Measurements from ENCODE around the gene HINT3. TPM values are rescaled to one million over a fixed set of nuclear protein-coding genes. Genes with fewer than 3 reads are reported as not detected.

Gene HINT3
- polyA plus RNA-seq, 1 donor (not counting 4 experiments of a cell fraction or from before 2014, with no cell fraction given) = 3.9 TPM

DNA sequence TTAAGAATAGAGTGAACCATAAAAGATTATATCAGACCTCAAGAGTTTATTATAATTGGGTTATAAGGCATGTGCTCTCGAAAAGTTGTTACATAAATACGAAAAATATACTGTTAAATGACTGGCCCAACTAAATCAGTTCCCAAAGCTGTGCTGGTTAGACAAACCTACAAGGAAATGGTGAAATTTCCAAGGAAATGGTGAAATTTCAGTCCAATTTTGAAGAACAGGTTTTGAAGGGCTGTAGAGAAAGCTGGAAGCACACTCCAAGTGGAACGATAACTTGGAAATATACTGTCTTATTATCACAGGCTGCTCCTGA is 29.4 kb downstream of the HINT3 start:
- dilution Hi-C loops (cut with MboI; ENCODE audit: extremely low pct_ligation_motif_present, low sequenced_read_pairs) = no loop called here
- Histone ChIP-seq H4K20me1 (ENCODE audit: control insufficient read depth, extremely low read depth, insufficient read depth, low read length) (no peaks in the 10 kb centered on the region), H3K4me1 (ENCODE audit: control insufficient read depth, extremely low read depth, insufficient read depth, low read length) (peaks cover 24% of the 10 kb centered on the region), H3K9me3 (ENCODE audit: control insufficient read depth, low read depth, low read length) (no peaks in the 10 kb centered on the region), H3K9me1 (ENCODE audit: control insufficient read depth, extremely low read depth, insufficient read depth, low read length) (peaks cover 2% of the 10 kb centered on the region), H3K79me2 (ENCODE audit: control insufficient read depth, insufficient read depth, low read length) (peaks cover 44% of the 10 kb centered on the region), H3K4me3 (ENCODE audit: control insufficient read depth in 2 of 3, extremely low read depth in 1 of 3, insufficient read depth in 2 of 3, low read depth in 1 of 3, low read length in 3 of 3) (peak overlapping the region; percentile 74 to 98 (median 98)), H2AFZ (ENCODE audit: control insufficient read depth, low read length) (peak overlapping the region; percentile 100), H3K9ac (ENCODE audit: control insufficient read depth, extremely low read depth, insufficient read depth, low read length) (peak overlapping the region; percentile 96), H3K36me3 (ENCODE audit: control insufficient read depth in 2 of 2, extremely low read depth in 1 of 2, insufficient read depth in 2 of 2, low read length in 2 of 2) (no peaks in the 10 kb centered on the region), H3K27ac (ENCODE audit: control insufficient read depth, insufficient read depth, low read length) (peak overlapping the region; percentile 95), H3K27me3 (ENCODE audit: control insufficient read depth, extremely low read depth, insufficient read depth, low read length) (no peaks in the 10 kb centered on the region), H3K4me2 (ENCODE audit: control insufficient read depth, extremely low read depth, insufficient read depth, low read depth, low read length) (peak overlapping the region; percentile 88)
- no peak for TF ChIP-seq EZH2 (IDR thresholded peaks at IDR 0.05; ENCODE audit: low read length)
- TF ChIP-seq, protein P1, sequence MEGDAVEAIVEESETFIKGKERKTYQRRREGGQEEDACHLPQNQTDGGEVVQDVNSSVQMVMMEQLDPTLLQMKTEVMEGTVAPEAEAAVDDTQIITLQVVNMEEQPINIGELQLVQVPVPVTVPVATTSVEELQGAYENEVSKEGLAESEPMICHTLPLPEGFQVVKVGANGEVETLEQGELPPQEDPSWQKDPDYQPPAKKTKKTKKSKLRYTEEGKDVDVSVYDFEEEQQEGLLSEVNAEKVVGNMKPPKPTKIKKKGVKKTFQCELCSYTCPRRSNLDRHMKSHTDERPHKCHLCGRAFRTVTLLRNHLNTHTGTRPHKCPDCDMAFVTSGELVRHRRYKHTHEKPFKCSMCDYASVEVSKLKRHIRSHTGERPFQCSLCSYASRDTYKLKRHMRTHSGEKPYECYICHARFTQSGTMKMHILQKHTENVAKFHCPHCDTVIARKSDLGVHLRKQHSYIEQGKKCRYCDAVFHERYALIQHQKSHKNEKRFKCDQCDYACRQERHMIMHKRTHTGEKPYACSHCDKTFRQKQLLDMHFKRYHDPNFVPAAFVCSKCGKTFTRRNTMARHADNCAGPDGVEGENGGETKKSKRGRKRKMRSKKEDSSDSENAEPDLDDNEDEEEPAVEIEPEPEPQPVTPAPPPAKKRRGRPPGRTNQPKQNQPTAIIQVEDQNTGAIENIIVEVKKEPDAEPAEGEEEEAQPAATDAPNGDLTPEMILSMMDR (optimal IDR thresholded peaks at IDR 0.05 in 1 of 3, IDR thresholded peaks at IDR 0.05 in 1 of 3, conservative IDR thresholded peaks at IDR 0.05 in 1 of 3; ENCODE audit: extremely low read depth in 1 of 3, insufficient read depth in 2 of 3, low read length in 3 of 3) = no peak
- DNase-seq (ENCODE audit: low read depth, low spot score) (no peak), FAIRE-seq (no peak)

DNA sequence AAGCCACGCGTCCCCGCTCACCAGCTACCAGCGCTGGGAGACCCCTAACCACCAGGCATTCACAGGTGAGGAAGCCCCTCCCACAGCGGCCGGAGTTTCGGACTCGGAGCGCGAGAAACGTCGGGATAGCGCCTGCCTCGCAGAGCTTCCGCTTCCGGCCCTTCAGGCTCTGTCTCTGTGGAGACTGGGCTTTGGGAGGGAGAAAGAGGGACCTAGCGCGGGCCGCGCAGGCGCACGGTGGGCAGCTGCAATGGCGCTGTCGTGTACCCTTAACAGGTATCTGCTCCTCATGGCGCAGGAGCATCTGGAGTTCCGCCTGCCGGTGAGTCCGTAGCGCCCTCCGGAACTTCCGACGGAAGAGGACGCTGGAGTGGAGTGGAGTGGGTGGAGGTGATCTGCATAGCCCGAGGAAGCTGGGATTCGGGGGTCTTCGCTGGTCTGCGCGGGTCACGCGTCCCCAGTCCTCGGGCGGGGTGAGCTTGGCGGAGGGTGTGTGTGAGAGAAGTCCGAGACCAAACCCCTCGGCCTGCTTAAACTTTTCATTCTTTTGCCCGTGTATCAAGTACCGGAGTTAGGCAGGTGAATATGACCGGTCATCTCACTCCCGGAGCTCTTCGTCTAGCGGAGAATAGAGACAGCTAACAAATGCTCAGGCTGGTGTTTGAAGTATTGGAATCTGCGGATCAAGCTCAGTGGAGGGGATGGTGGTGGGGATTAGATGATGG is 29.9 kb downstream of the HINT3 start, which contains the start of gene TRMT11:
Gene TRMT11 (plus strand): TSS at position 240 of the 725 bp plus-strand sequence. CDS start 11 bp downstream, at position 251.
- Histone ChIP-seq H3K4me3 (ENCODE audit: control insufficient read depth in 2 of 3, extremely low read depth in 1 of 3, insufficient read depth in 2 of 3, low read depth in 1 of 3, low read length in 3 of 3) (peak within 1 kb of the TSS; percentile 74 to 98 (median 98)), H3K27ac (ENCODE audit: control insufficient read depth, insufficient read depth, low read length) (peak within 1 kb of the TSS; percentile 95), H2AFZ (ENCODE audit: control insufficient read depth, low read length) (peak within 1 kb of the TSS; percentile 100), H3K4me2 (ENCODE audit: control insufficient read depth, extremely low read depth, insufficient read depth, low read depth, low read length) (peak within 1 kb of the TSS; percentile 88), H3K36me3 (ENCODE audit: control insufficient read depth in 2 of 2, extremely low read depth in 1 of 2, insufficient read depth in 2 of 2, low read length in 2 of 2) (no peaks in the 10 kb centered on the region), H3K79me2 (ENCODE audit: control insufficient read depth, insufficient read depth, low read length) (peaks cover 45% of the 10 kb centered on the region), H4K20me1 (ENCODE audit: control insufficient read depth, extremely low read depth, insufficient read depth, low read length) (peaks cover under 1% of the 10 kb centered on the region), H3K27me3 (ENCODE audit: control insufficient read depth, extremely low read depth, insufficient read depth, low read length) (no peaks in the 10 kb centered on the region), H3K9me1 (ENCODE audit: control insufficient read depth, extremely low read depth, insufficient read depth, low read length) (peaks cover 2% of the 10 kb centered on the region), H3K9me3 (ENCODE audit: control insufficient read depth, low read depth, low read length) (no peaks in the 10 kb centered on the region), H3K9ac (ENCODE audit: control insufficient read depth, extremely low read depth, insufficient read depth, low read length) (peak within 1 kb of the TSS; percentile 96), H3K4me1 (ENCODE audit: control insufficient read depth, extremely low read depth, insufficient read depth, low read length) (peaks cover 24% of the 10 kb centered on the region)
- DNase-seq (ENCODE audit: low read depth, low spot score) (peak; percentile 35), FAIRE-seq (peak; percentile 26)
- dilution Hi-C loops (cut with MboI; ENCODE audit: extremely low pct_ligation_motif_present, low sequenced_read_pairs) = no loop called here
- TF ChIP-seq EZH2 (IDR thresholded peaks at IDR 0.05; ENCODE audit: low read length) = no peak
- TF ChIP-seq, protein P1 (optimal IDR thresholded peaks at IDR 0.05 in 1 of 3, IDR thresholded peaks at IDR 0.05 in 1 of 3, conservative IDR thresholded peaks at IDR 0.05 in 1 of 3; ENCODE audit: extremely low read depth in 1 of 3, insufficient read depth in 2 of 3, low read length in 3 of 3) = peak in 1 of 3 experiments; percentile 20

All from keratinocyte (primary cell).